Urinary bladder (tissue), 4 donors: Measurements from ENCODE around the gene KIZ. TPM values are rescaled to one million over a fixed set of nuclear protein-coding genes. Genes with fewer than 3 reads are reported as not detected.

Experiments used
- DNase-seq: peaks from one replicate; pipeline ENCODE4 v3.0.0-alpha.2; 2015; ENCODE audit errors: extremely low spot score
- H3K27ac ChIP-seq: one replicate; pipeline ENCODE4 v1.5.1; 2013; ENCODE audit warnings: low read depth, mild to moderate bottlenecking, moderate library complexity
- H3K36me3 ChIP-seq: one replicate; pipeline ENCODE4 v1.6.1; 2013; ENCODE audit warnings: mild to moderate bottlenecking, moderate library complexity; ENCODE audit not compliant: insufficient read depth
- H3K4me1 ChIP-seq: one replicate; pipeline ENCODE4 v1.6.1; 2013; ENCODE audit warnings: mild to moderate bottlenecking, moderate library complexity; ENCODE audit not compliant: insufficient read depth
- H3K4me3 ChIP-seq: one replicate; pipeline ENCODE4 v1.5.1; 2013; ENCODE audit warnings: low read depth, low read length
- WGBS: extraction: QIAGEN DNeasy Blood & Tissue Kit; methylation state at CpG from one replicate; pipeline ENCODE4 v1.1.7; 2013; 5-methylcytosine and 5-hydroxymethylcytosine counted together
- polyA plus RNA-seq: library from polyadenylated mRNA; stranded (reverse); fragments of 200-250 nt; gene quantifications from one replicate; pipeline ENCODE4 v1.2.3, GENCODE V29; 2013
- total RNA-seq: library from RNA; depleted of rRNA; stranded (reverse); fragments of >200 nt; gene quantifications from one replicate; pipeline ENCODE4 v1.2.3, GENCODE V29; 2014
- donor health status: healthy with polysubstance abuse.
- donor health status: healthy.

The KIZ gene
- total and polyA plus RNA-seq, 2 donors = 32.9 to 38.1 TPM

GRCh38 chr20:21114584-21114983 is 11.3 kb upstream of the KIZ start:
- H3K27ac ChIP-seq = no peak overlapping the region
- WGBS = 92% methylated on average over 15 of the region's 15 CpGs
- DNase-seq = no peak
- H3K4me3 ChIP-seq = no peak overlapping the region
- no peaks in the 10 kb centered on the region for H3K4me1 ChIP-seq
- no peaks in the 10 kb centered on the region for H3K36me3 ChIP-seq

GRCh38 chr20:21117521-21117920 is 8.4 kb upstream of the KIZ start:
- Histone ChIP-seq H3K36me3 (no peaks in the 10 kb centered on the region), H3K27ac (no peak overlapping the region), H3K4me1 (no peaks in the 10 kb centered on the region), H3K4me3 (no peak overlapping the region)
- 68% methylated on average over 4 of the region's 4 CpGs for WGBS
- no peak for DNase-seq

GRCh38 chr20:21118138-21118537 is 7.7 kb upstream of the KIZ start:
- no peak overlapping the region for H3K27ac ChIP-seq
- 64% methylated on average over 4 of the region's 4 CpGs for WGBS
- no peaks in the 10 kb centered on the region for H3K4me1 ChIP-seq
- H3K4me3 ChIP-seq = no peak overlapping the region
- DNase-seq = no peak
- H3K36me3 ChIP-seq = no peaks in the 10 kb centered on the region

- 98% methylated on average over 2 of the region's 2 CpGs for WGBS
- DNase-seq = no peak
- Histone ChIP-seq H3K36me3 (no peaks in the 10 kb centered on the region), H3K27ac (no peak overlapping the region), H3K4me1 (no peaks in the 10 kb centered on the region), H3K4me3 (no peak overlapping the region)
These were observed 7.1 kb upstream of the KIZ start for GRCh38 chr20:21118782-21119181.

- 90% methylated on average over 3 of the region's 3 CpGs for WGBS
- no peak overlapping the region for H3K27ac ChIP-seq
These were observed 1.7 kb upstream of the KIZ start for GRCh38 chr20:21124190-21124589.

GRCh38 chr20:21125072-21125848 is 622 bp upstream of the KIZ start:
- H3K36me3 ChIP-seq = no peaks in the 10 kb centered on the region

More at GRCh38 chr20:21124190-21124589, 1.7 kb upstream of the KIZ start:
- no peak overlapping the region for H3K4me3 ChIP-seq
- H3K4me1 ChIP-seq = no peaks in the 10 kb centered on the region
- no peaks in the 10 kb centered on the region for H3K36me3 ChIP-seq
- DNase-seq = no peak

GRCh38 chr20:21126581-21126870 is 644 bp downstream of the KIZ start:
- Histone ChIP-seq H3K27ac (no peak overlapping the region), H3K36me3 (no peaks in the 10 kb centered on the region), H3K4me3 (peak overlapping the region; percentile 88), H3K4me1 (no peaks in the 10 kb centered on the region)
- no peak for DNase-seq
- WGBS = 5% methylated on average over 8 of the region's 8 CpGs

More at GRCh38 chr20:21125072-21125848, 622 bp upstream of the KIZ start:
- no peak for DNase-seq
- H3K4me1 ChIP-seq = no peaks in the 10 kb centered on the region
- peak overlapping the region; percentile 48 for H3K27ac ChIP-seq
- H3K4me3 ChIP-seq = peak overlapping the region; percentile 53
- 2% methylated on average over 25 of the region's 25 CpGs for WGBS

GRCh38 chr20:21127201-21127981 is 1.5 kb downstream of the KIZ start:
- DNase-seq = no peak
- Histone ChIP-seq H3K36me3 (peaks cover 2% of the 10 kb centered on the region), H3K27ac (no peak overlapping the region), H3K4me3 (no peak overlapping the region), H3K4me1 (no peaks in the 10 kb centered on the region)
- 69% methylated on average over 5 of the region's 5 CpGs for WGBS

GRCh38 chr20:21129861-21130260 is 4.0 kb downstream of the KIZ start:
- 81% methylated on average over 5 of the region's 5 CpGs for WGBS
- DNase-seq = no peak
- Histone ChIP-seq H3K4me1 (no peaks in the 10 kb centered on the region), H3K4me3 (no peak overlapping the region), H3K36me3 (peaks cover 2% of the 10 kb centered on the region), H3K27ac (no peak overlapping the region)

- WGBS = 59% methylated on average over 4 of the region's 4 CpGs
- Histone ChIP-seq H3K4me1 (no peaks in the 10 kb centered on the region), H3K4me3 (no peak overlapping the region), H3K36me3 (peaks cover 2% of the 10 kb centered on the region), H3K27ac (no peak overlapping the region)
- no peak for DNase-seq
These were observed 7.5 kb downstream of the KIZ start for GRCh38 chr20:21133404-21133803.

GRCh38 chr20:21133917-21134622 is 8.2 kb downstream of the KIZ start:
- WGBS = 90% methylated on average over 16 of the region's 16 CpGs
- Histone ChIP-seq H3K36me3 (peaks cover 2% of the 10 kb centered on the region), H3K4me3 (no peak overlapping the region), H3K27ac (no peak overlapping the region), H3K4me1 (no peaks in the 10 kb centered on the region)
- no peak for DNase-seq

GRCh38 chr20:21134883-21135493 is 9.1 kb downstream of the KIZ start:
- Histone ChIP-seq H3K27ac (no peak overlapping the region), H3K4me3 (no peak overlapping the region), H3K4me1 (no peaks in the 10 kb centered on the region), H3K36me3 (peaks cover 2% of the 10 kb centered on the region)
- 94% methylated on average over 10 of the region's 10 CpGs for WGBS
- no peak for DNase-seq

GRCh38 chr20:21136015-21136732 is 10.3 kb downstream of the KIZ start:
- Histone ChIP-seq H3K27ac (no peak overlapping the region), H3K36me3 (peaks cover 2% of the 10 kb centered on the region), H3K4me3 (no peak overlapping the region), H3K4me1 (no peaks in the 10 kb centered on the region)
- WGBS = 97% methylated on average over 8 of the region's 8 CpGs
- DNase-seq = no peak
